Upper lobe of left lung (tissue), 4 donors: Measurements from ENCODE around the gene MX2.

Experiments used
- EP300 ChIP-seq, 4 donors: sonication (generic); formaldehyde crosslinking; IDR thresholded peaks; one replicate each; pipeline ENCODE4 v1.5.1; 2017; ENCODE audit warnings: antibody characterized with exemption in 4 of 4, control low read depth in 2 of 4
- POLR2AphosphoS5 ChIP-seq, 2 donors: sonication (generic); formaldehyde crosslinking; IDR thresholded peaks; one replicate each; pipeline ENCODE4 v1.5.1; 2017; ENCODE audit warnings: antibody characterized with exemption in 2 of 2
- TF ChIP-seq, protein P1 (sequence below), 6 experiments: fragments of 450-650 bp in 4 of 6; fragments of 200-600 bp in 2 of 6; sonication (generic) in 2 of 6; IDR thresholded peaks; one replicate each; pipeline ENCODE4 v1.5.1; 2016 to 2019; ENCODE audit warnings: antibody characterized with exemption in 6 of 6

DNA sequence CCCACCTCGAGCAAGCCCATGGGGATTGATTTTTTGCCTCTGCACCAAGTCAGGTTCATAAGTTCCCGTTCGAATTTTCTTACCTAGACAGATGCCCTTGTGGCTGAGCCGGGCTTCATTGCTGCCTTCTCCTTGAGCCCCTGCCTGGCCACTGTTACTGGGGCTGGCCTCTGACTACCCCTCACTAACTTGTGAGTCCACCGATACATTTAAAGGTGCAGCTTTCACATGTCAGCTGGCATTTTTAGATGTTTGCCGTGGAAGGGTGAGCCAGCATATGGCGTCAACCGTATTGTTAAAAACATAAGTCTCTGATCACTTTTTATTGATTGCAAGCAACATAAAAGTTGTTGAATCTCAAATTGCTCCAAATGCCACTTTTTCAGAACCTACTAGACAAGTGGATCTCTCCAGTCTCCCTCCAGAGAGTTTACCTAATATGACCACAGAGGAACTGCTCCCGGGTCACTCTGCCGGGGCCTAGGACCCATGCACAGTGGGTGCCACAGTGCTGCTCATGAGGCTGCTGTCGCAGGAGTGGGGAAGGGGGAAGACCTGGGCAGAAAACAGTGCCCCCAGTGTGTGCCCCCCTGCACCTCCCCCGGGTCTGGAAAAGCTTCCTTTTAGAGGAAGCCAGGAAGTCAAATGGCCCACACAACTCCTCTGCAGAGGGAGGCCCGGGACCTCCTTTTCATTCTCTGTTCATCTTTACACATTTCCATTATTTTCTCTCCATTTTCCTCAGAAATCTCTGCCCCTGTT lies 83.1 kb downstream of the MX2 start:
- TF ChIP-seq, protein P1, sequence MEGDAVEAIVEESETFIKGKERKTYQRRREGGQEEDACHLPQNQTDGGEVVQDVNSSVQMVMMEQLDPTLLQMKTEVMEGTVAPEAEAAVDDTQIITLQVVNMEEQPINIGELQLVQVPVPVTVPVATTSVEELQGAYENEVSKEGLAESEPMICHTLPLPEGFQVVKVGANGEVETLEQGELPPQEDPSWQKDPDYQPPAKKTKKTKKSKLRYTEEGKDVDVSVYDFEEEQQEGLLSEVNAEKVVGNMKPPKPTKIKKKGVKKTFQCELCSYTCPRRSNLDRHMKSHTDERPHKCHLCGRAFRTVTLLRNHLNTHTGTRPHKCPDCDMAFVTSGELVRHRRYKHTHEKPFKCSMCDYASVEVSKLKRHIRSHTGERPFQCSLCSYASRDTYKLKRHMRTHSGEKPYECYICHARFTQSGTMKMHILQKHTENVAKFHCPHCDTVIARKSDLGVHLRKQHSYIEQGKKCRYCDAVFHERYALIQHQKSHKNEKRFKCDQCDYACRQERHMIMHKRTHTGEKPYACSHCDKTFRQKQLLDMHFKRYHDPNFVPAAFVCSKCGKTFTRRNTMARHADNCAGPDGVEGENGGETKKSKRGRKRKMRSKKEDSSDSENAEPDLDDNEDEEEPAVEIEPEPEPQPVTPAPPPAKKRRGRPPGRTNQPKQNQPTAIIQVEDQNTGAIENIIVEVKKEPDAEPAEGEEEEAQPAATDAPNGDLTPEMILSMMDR (IDR thresholded peaks at IDR 0.05), result no peak
- TF ChIP-seq POLR2AphosphoS5 (IDR thresholded peaks at IDR 0.05) (no peak), EP300 (IDR thresholded peaks at IDR 0.05) (no peak)
